ENCODE data around the gene PCSK4. TPM values are rescaled to one million over a fixed set of nuclear protein-coding genes. Genes with fewer than 3 reads are reported as not detected.

Gene PCSK4
- total RNA-seq, 1 experiment from 2014 or later = 3.4 TPM

DNA sequence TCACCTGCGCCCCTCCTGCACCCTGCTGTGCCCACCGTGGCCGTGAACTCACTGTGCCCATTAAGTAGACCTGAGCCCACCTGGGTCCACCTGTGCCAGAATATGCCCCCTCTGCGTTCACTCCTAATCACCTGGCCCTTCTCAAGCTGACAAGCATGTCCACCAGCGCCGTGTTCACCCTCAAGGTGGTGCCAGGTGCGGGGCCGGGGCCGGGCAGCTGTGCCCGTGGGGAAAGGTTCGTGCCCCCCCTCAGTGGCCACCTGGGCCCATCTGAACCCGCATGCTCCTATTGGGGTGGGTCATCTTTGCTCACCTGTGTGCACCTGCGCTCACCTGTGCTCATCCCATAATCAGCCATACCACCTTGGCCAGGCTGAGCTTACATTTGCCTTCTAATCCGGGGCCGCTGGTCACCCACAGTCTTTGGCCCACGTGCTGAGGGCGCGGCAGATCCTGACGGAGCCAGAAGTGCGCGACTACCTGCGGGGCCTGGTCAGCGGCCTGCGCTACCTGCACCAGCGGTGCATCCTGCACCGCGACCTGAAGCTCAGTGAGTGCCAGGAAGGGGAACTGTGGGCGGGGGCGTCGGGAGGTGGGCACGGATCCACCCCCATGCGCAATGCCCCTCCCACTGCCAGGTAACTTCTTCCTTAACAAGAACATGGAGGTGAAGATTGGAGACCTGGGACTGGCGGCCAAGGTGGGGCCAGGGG lies 36.1 kb upstream of the PCSK4 start:
- ChIA-PET POLR2A (interaction anchor here (0.7 kb wide), 1 partner anchor 15 kb away, joined by 3 read pairs; no protein-coding TSS in a partner anchor), CTCF (interaction anchor here (0.6 kb wide), 1 partner anchor 11 kb away, joined by 4 read pairs; no protein-coding TSS in a partner anchor)
- H3K27ac Mint-ChIP-seq (ENCODE audit: low read depth, unreplicated experiment) = no peak overlapping the region
- intact Hi-C loops (cut with micrococcal nuclease) = no loop called here
- no peaks in the 10 kb centered on the region for H3K36me3 Mint-ChIP-seq (ENCODE audit: insufficient read depth, unreplicated experiment)
- H3K9me3 Mint-ChIP-seq (ENCODE audit: unreplicated experiment) = no peaks in the 10 kb centered on the region
- no peaks in the 10 kb centered on the region for H3K4me1 Mint-ChIP-seq (ENCODE audit: insufficient read depth, unreplicated experiment)
- peaks cover 36% of the 10 kb centered on the region for H3K27me3 Mint-ChIP-seq (ENCODE audit: insufficient read depth, unreplicated experiment)
- TF ChIP-seq, protein P1, sequence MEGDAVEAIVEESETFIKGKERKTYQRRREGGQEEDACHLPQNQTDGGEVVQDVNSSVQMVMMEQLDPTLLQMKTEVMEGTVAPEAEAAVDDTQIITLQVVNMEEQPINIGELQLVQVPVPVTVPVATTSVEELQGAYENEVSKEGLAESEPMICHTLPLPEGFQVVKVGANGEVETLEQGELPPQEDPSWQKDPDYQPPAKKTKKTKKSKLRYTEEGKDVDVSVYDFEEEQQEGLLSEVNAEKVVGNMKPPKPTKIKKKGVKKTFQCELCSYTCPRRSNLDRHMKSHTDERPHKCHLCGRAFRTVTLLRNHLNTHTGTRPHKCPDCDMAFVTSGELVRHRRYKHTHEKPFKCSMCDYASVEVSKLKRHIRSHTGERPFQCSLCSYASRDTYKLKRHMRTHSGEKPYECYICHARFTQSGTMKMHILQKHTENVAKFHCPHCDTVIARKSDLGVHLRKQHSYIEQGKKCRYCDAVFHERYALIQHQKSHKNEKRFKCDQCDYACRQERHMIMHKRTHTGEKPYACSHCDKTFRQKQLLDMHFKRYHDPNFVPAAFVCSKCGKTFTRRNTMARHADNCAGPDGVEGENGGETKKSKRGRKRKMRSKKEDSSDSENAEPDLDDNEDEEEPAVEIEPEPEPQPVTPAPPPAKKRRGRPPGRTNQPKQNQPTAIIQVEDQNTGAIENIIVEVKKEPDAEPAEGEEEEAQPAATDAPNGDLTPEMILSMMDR (IDR thresholded peaks at IDR 0.05; ENCODE audit: unreplicated experiment) = no peak
- BruUV-seq (replicated peaks) = no TSS peak
- no peak for DNase-seq (ENCODE audit: unreplicated experiment)
- H3K4me3 Mint-ChIP-seq (ENCODE audit: unreplicated experiment) = no peak overlapping the region

DNA sequence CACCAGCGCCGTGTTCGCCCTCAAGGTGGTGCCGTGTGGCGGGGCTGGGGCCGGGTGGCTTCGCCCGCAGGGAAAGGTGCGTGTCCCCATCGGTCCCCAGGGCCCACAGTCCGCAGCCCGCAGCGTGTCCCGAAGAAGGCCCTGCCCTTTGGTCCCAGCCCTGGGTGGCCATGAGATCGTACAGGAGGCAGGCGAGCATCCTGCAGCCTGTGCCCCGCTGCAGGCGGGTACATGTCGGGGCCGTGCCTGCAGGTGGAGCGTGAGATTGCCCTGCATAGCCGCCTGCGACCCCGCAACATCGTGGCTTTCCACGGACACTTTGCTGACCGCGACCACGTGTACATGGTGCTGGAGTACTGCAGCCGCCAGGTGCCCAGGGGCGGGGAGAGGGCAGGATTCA lies 35.2 kb upstream of the PCSK4 start:
- DNase-seq (ENCODE audit: unreplicated experiment) = no peak
- CTCF ChIA-PET = no interaction called here
- Mint-ChIP-seq H3K4me3 (ENCODE audit: unreplicated experiment) (no peak overlapping the region), H3K27me3 (ENCODE audit: insufficient read depth, unreplicated experiment) (peaks cover 36% of the 10 kb centered on the region), H3K27ac (ENCODE audit: low read depth, unreplicated experiment) (no peak overlapping the region), H3K4me1 (ENCODE audit: insufficient read depth, unreplicated experiment) (no peaks in the 10 kb centered on the region), H3K9me3 (ENCODE audit: unreplicated experiment) (no peaks in the 10 kb centered on the region), H3K36me3 (ENCODE audit: insufficient read depth, unreplicated experiment) (no peaks in the 10 kb centered on the region)
- no TSS peak for BruUV-seq (replicated peaks)
- TF ChIP-seq, protein P1 (IDR thresholded peaks at IDR 0.05; ENCODE audit: unreplicated experiment) = no peak
- POLR2A ChIA-PET = no interaction called here
- intact Hi-C loops (cut with micrococcal nuclease) = no loop called here

- no peaks in the 10 kb centered on the region for H3K36me3 Mint-ChIP-seq (ENCODE audit: insufficient read depth, unreplicated experiment)
- CTCF ChIA-PET = interaction anchor here (0.5 kb wide), 1 partner anchor 148 kb away, joined by 7 read pairs; no protein-coding TSS in a partner anchor
- no peak overlapping the region for H3K4me3 Mint-ChIP-seq (ENCODE audit: unreplicated experiment)
- no TSS peak for BruUV-seq (replicated peaks)
- H3K27ac Mint-ChIP-seq (ENCODE audit: low read depth, unreplicated experiment) = no peak overlapping the region
- DNase-seq (ENCODE audit: unreplicated experiment) = no peak
- H3K4me1 Mint-ChIP-seq (ENCODE audit: insufficient read depth, unreplicated experiment) = no peaks in the 10 kb centered on the region
- TF ChIP-seq, protein P1 (IDR thresholded peaks at IDR 0.05; ENCODE audit: unreplicated experiment) = no peak
- H3K27me3 Mint-ChIP-seq (ENCODE audit: insufficient read depth, unreplicated experiment) = peaks cover 36% of the 10 kb centered on the region
- intact Hi-C loops (cut with micrococcal nuclease) = no loop called here
- H3K9me3 Mint-ChIP-seq (ENCODE audit: unreplicated experiment) = no peaks in the 10 kb centered on the region
- POLR2A ChIA-PET = no interaction called here
These were observed 34.8 kb upstream of the PCSK4 start for GRCh38 chr19:1524972-1525325.

- DNase-seq (ENCODE audit: unreplicated experiment) = no peak
- intact Hi-C loops (cut with micrococcal nuclease) = no loop called here
- no peak overlapping the region for H3K27ac Mint-ChIP-seq (ENCODE audit: low read depth, unreplicated experiment)
- H3K27me3 Mint-ChIP-seq (ENCODE audit: insufficient read depth, unreplicated experiment) = peaks cover 36% of the 10 kb centered on the region
- TF ChIP-seq, protein P1 (IDR thresholded peaks at IDR 0.05; ENCODE audit: unreplicated experiment) = no peak
- no TSS peak for BruUV-seq (replicated peaks)
- H3K4me3 Mint-ChIP-seq (ENCODE audit: unreplicated experiment) = no peak overlapping the region
- H3K36me3 Mint-ChIP-seq (ENCODE audit: insufficient read depth, unreplicated experiment) = no peaks in the 10 kb centered on the region
- no peaks in the 10 kb centered on the region for H3K9me3 Mint-ChIP-seq (ENCODE audit: unreplicated experiment)
- POLR2A ChIA-PET = no interaction called here
- CTCF ChIA-PET = interaction anchor here (0.5 kb wide), 1 partner anchor 148 kb away, joined by 7 read pairs; no protein-coding TSS in a partner anchor
- H3K4me1 Mint-ChIP-seq (ENCODE audit: insufficient read depth, unreplicated experiment) = no peaks in the 10 kb centered on the region
These were observed 34.3 kb upstream of the PCSK4 start for GRCh38 chr19:1524287-1524971.

Measured in MCF 10A (cell line).